Nephron (organoid): ENCODE data around the gene FLNA.

Experiments
- H3K27ac Mint-ChIP-seq, 3 experiments: 2 replicates each; pipeline ENCODE4 v1.8.0; 2020; ENCODE audit warnings: mixed read lengths in 3 of 3, mild to moderate bottlenecking in 2 of 3, moderate library complexity in 1 of 3
- H3K27me3 Mint-ChIP-seq: 2 replicates; pipeline ENCODE4 v1.8.0; 2021; ENCODE audit warnings: low read depth, mild to moderate bottlenecking, moderate library complexity, mixed read lengths
- H3K36me3 Mint-ChIP-seq: 2 replicates; pipeline ENCODE4 v1.8.0; 2020; ENCODE audit warnings: low read depth, mixed read lengths
- H3K4me1 Mint-ChIP-seq: 2 replicates; pipeline ENCODE4 v1.8.0; 2020; ENCODE audit warnings: mixed read lengths
- H3K4me3 Mint-ChIP-seq, 3 experiments: 2 replicates each; pipeline ENCODE4 v1.8.0; 2020; ENCODE audit warnings: mild to moderate bottlenecking in 3 of 3, mixed read lengths in 3 of 3, moderate library complexity in 2 of 3
- H3K9me3 Mint-ChIP-seq: 2 replicates; pipeline ENCODE4 v1.8.0; 2020; ENCODE audit warnings: mixed read lengths
- CTCF ChIP-seq, 3 experiments: fragments of 200-600 bp; sonication (generic); IDR thresholded peaks; one replicate each; pipeline ENCODE4 v1.5.0; 2021; ENCODE audit warnings: antibody characterized with exemption in 3 of 3; ENCODE audit not compliant: unreplicated experiment in 3 of 3

FLNA gene

GRCh38 chrX:154358011-154358410 is 16.4 kb downstream of the FLNA start:
- Mint-ChIP-seq H3K27me3 (no peaks in the 10 kb centered on the region), H3K4me3 (no peak overlapping the region), H3K27ac (no peak overlapping the region), H3K36me3 (peaks cover 23% of the 10 kb centered on the region), H3K4me1 (no peaks in the 10 kb centered on the region), H3K9me3 (peaks cover 5% of the 10 kb centered on the region)
- TF ChIP-seq CTCF (IDR thresholded peaks at IDR 0.05; ENCODE audit: unreplicated experiment in 3 of 3), result no peak

GRCh38 chrX:154357205-154357604 is 17.2 kb downstream of the FLNA start:
- H3K9me3 Mint-ChIP-seq, result peaks cover 5% of the 10 kb centered on the region
- no peak for TF ChIP-seq CTCF (IDR thresholded peaks at IDR 0.05; ENCODE audit: unreplicated experiment in 3 of 3)
- H3K36me3 Mint-ChIP-seq, result peaks cover 18% of the 10 kb centered on the region
- H3K27ac Mint-ChIP-seq, result no peak overlapping the region
- no peaks in the 10 kb centered on the region for H3K27me3 Mint-ChIP-seq
- H3K4me3 Mint-ChIP-seq, result no peak overlapping the region
- H3K4me1 Mint-ChIP-seq, result no peaks in the 10 kb centered on the region

- peaks cover 5% of the 10 kb centered on the region for H3K9me3 Mint-ChIP-seq
- TF ChIP-seq CTCF (IDR thresholded peaks at IDR 0.05; ENCODE audit: unreplicated experiment in 3 of 3), result no peak
- H3K4me1 Mint-ChIP-seq, result no peaks in the 10 kb centered on the region
- peaks cover 18% of the 10 kb centered on the region for H3K36me3 Mint-ChIP-seq
- H3K27ac Mint-ChIP-seq, result no peak overlapping the region
- H3K27me3 Mint-ChIP-seq, result no peaks in the 10 kb centered on the region
- H3K4me3 Mint-ChIP-seq, result no peak overlapping the region
Observed at GRCh38 chrX:154356596-154356995, 17.8 kb downstream of the FLNA start.

GRCh38 chrX:154355776-154356140 is 18.7 kb downstream of the FLNA start:
- Mint-ChIP-seq H3K4me1 (no peaks in the 10 kb centered on the region), H3K27ac (no peak overlapping the region), H3K4me3 (no peak overlapping the region), H3K36me3 (peaks cover 18% of the 10 kb centered on the region), H3K9me3 (peaks cover 5% of the 10 kb centered on the region), H3K27me3 (no peaks in the 10 kb centered on the region)
- no peak for TF ChIP-seq CTCF (IDR thresholded peaks at IDR 0.05; ENCODE audit: unreplicated experiment in 3 of 3)

- peaks cover 15% of the 10 kb centered on the region for H3K36me3 Mint-ChIP-seq
- no peak overlapping the region for H3K27ac Mint-ChIP-seq
- H3K4me3 Mint-ChIP-seq, result no peak overlapping the region
- H3K4me1 Mint-ChIP-seq, result no peaks in the 10 kb centered on the region
- H3K9me3 Mint-ChIP-seq, result peaks cover 5% of the 10 kb centered on the region
- no peak for TF ChIP-seq CTCF (IDR thresholded peaks at IDR 0.05; ENCODE audit: unreplicated experiment in 3 of 3)
- H3K27me3 Mint-ChIP-seq, result no peaks in the 10 kb centered on the region
Observed at GRCh38 chrX:154355094-154355775, 19.2 kb downstream of the FLNA start.

- peaks cover 5% of the 10 kb centered on the region for H3K9me3 Mint-ChIP-seq
- no peak overlapping the region for H3K4me3 Mint-ChIP-seq
- no peak overlapping the region for H3K27ac Mint-ChIP-seq
- H3K36me3 Mint-ChIP-seq, result peaks cover 15% of the 10 kb centered on the region
- no peaks in the 10 kb centered on the region for H3K4me1 Mint-ChIP-seq
- H3K27me3 Mint-ChIP-seq, result no peaks in the 10 kb centered on the region
- TF ChIP-seq CTCF (IDR thresholded peaks at IDR 0.05; ENCODE audit: unreplicated experiment in 3 of 3), result no peak
Observed at GRCh38 chrX:154354516-154354915, 19.9 kb downstream of the FLNA start.
